CD4-positive, alpha-beta T cell (primary cell): ENCODE measurements around the gene CASP10. TPM values are rescaled to one million over a fixed set of nuclear protein-coding genes. Genes with fewer than 3 reads are reported as not detected.
A peak's percentile ranks its signal among the peaks of the same experiment; 100 is the strongest.

Experiments
- ATAC-seq: fragments of 200-7000 bp; cut with Tn5 transposase; one replicate; pipeline ENCODE4 v1.10.0; 2022; ENCODE audit warnings: mild to moderate bottlenecking; ENCODE audit not compliant: poor library complexity
- CTCF ChIA-PET: fragments of 350-600 bp; sonication (Branson Sonifier 250); formaldehyde crosslinking; loops from one replicate; lab custom pipeline; 2021; ENCODE audit warnings: antibody characterized with exemption, inconsistent platforms; lab: Charles Lee
- POLR2A ChIA-PET: fragments of 350-600 bp; sonication (Branson Sonifier 250); formaldehyde crosslinking; loops from one replicate; lab custom pipeline; 2021; ENCODE audit warnings: antibody characterized with exemption, inconsistent platforms; lab: Charles Lee
- DNase-seq, 14 experiments: peaks; one replicate each; pipeline ENCODE4 v3.0.0-alpha.2; 2013 to 2020; ENCODE audit warnings: mixed read lengths in 2 of 14
- H3K27ac ChIP-seq, 2 donors: one replicate each; pipeline versions ENCODE4 v1.5.1 to v1.7.0; 2013; ENCODE audit warnings: low read length in 2 of 2, low read depth in 1 of 2, mild to moderate bottlenecking in 1 of 2
- H3K27me3 ChIP-seq, 2 experiments: 1 replicate in 1 of 2; 2 replicates in 1 of 2; pipeline versions ENCODE4 v1.6.1 to v1.7.0; 2013; ENCODE audit warnings: low read length in 2 of 2, control low read depth in 1 of 2, mild to moderate bottlenecking in 1 of 2, moderate library complexity in 1 of 2; ENCODE audit not compliant: insufficient read depth in 2 of 2, control insufficient read depth in 1 of 2
- H3K36me3 ChIP-seq: one replicate; pipeline ENCODE4 v1.6.1; 2013; ENCODE audit warnings: low read length, control low read depth; ENCODE audit not compliant: insufficient read depth
- H3K4me1 ChIP-seq: one replicate; pipeline ENCODE4 v1.6.1; 2013; ENCODE audit warnings: low read length, control low read depth; ENCODE audit not compliant: insufficient read depth
- H3K4me3 ChIP-seq: one replicate; pipeline ENCODE4 v1.5.1; 2013; ENCODE audit warnings: mild to moderate bottlenecking, low read length, moderate library complexity
- H3K9me3 ChIP-seq, 2 experiments: 1 replicate in 1 of 2; 2 replicates in 1 of 2; pipeline versions ENCODE4 v1.6.1 to v1.7.0; 2013; ENCODE audit warnings: low read length in 2 of 2, mild to moderate bottlenecking in 2 of 2, control low read depth in 1 of 2, moderate library complexity in 1 of 2; ENCODE audit not compliant: control insufficient read depth in 1 of 2, insufficient read depth in 1 of 2
- H3K27ac Mint-ChIP-seq: one replicate; pipeline ENCODE4 v1.8.0; 2020; ENCODE audit warnings: mixed read lengths
- H3K27me3 Mint-ChIP-seq: one replicate; pipeline ENCODE4 v1.8.0; 2021; ENCODE audit warnings: mixed read lengths
- H3K36me3 Mint-ChIP-seq: one replicate; pipeline ENCODE4 v1.8.0; 2021; ENCODE audit warnings: low read depth, mixed read lengths
- H3K4me1 Mint-ChIP-seq: one replicate; pipeline ENCODE4 v1.8.0; 2021; ENCODE audit warnings: low read depth, mixed read lengths
- H3K4me3 Mint-ChIP-seq: one replicate; pipeline ENCODE4 v1.8.0; 2020; ENCODE audit warnings: mild to moderate bottlenecking, mixed read lengths
- H3K9me3 Mint-ChIP-seq: one replicate; pipeline ENCODE4 v1.8.0; 2020; ENCODE audit warnings: mixed read lengths
- intact Hi-C, 2 experiments: fragments of 100-400 bp; cut with DNase I in 1 of 2; cut with micrococcal nuclease in 1 of 2; formaldehyde crosslinking; loops; one replicate each; pipeline versions ENCODE4 v1.15.1 to v1.9.0; 2023 to 2025; cut with DNase I, micrococcal nuclease
- total RNA-seq, 174 experiments: library from RNA in 2 of 174; stranded (reverse) in 2 of 174; gene quantifications; one replicate each; pipeline ENCODE4 v1.2.3 and lab custom pipeline; 2021 to 2026
- TF ChIP-seq, protein P1 (sequence below): fragments of 200-600 bp; IDR thresholded peaks from one replicate; pipeline ENCODE4 v1.8.0; 2022; ENCODE audit warnings: antibody characterized with exemption, mild to moderate bottlenecking

CASP10 gene
- total RNA-seq, 2 experiments from 2014 or later: 12.6 to 13.7 TPM

DNA sequence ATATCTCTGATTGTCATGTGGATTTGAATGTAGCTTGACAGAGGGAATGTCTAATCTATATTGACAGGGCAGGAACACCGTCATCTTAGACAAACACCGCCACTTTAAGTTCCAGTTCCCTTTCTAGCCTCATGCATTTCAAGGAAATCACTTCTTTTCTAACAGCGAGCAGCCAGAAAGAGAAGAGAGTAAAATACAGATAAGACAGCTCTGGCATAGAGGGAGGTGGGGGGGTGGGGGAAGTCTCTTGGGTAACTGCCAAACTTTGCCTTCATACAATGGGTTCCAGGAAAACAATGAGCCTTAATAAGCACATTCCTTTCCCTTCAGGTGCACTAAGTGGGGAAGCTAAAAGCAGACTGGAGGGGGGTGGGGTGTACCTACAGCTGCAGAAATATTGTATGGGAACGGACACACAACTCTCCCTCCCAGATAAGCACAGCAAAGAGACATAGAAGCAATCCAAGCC is 37.2 kb downstream of the CASP10 start:
- ChIA-PET CTCF (interaction anchor here (0.6 to 7.1 kb wide), 2 partner anchors 12 to 394 kb away, joined by 3 to 54 read pairs; no protein-coding TSS in a partner anchor), POLR2A (interaction anchor here (1.3 to 1.8 kb wide), 4 partner anchors 12 to 356 kb away, joined by 4 to 8 read pairs (median 6); partner anchors contain the start of genes CASP10 and CLK1)
- Mint-ChIP-seq H3K27ac (peak overlapping the region; percentile 81), H3K36me3 (peaks cover 63% of the 10 kb centered on the region), H3K4me3 (peak overlapping the region; percentile 32), H3K4me1 (peaks cover 65% of the 10 kb centered on the region), H3K27me3 (no peaks in the 10 kb centered on the region), H3K9me3 (no peaks in the 10 kb centered on the region)
- ATAC-seq (peak; percentile 29), DNase-seq (peak in 5 of 14 experiments; percentile 20 to 30 (median 28))
- H3K36me3 ChIP-seq: peaks cover 45% of the 10 kb centered on the region
- TF ChIP-seq, protein P1, sequence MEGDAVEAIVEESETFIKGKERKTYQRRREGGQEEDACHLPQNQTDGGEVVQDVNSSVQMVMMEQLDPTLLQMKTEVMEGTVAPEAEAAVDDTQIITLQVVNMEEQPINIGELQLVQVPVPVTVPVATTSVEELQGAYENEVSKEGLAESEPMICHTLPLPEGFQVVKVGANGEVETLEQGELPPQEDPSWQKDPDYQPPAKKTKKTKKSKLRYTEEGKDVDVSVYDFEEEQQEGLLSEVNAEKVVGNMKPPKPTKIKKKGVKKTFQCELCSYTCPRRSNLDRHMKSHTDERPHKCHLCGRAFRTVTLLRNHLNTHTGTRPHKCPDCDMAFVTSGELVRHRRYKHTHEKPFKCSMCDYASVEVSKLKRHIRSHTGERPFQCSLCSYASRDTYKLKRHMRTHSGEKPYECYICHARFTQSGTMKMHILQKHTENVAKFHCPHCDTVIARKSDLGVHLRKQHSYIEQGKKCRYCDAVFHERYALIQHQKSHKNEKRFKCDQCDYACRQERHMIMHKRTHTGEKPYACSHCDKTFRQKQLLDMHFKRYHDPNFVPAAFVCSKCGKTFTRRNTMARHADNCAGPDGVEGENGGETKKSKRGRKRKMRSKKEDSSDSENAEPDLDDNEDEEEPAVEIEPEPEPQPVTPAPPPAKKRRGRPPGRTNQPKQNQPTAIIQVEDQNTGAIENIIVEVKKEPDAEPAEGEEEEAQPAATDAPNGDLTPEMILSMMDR: no peak
- H3K27me3 ChIP-seq: no peaks in the 10 kb centered on the region
- H3K27ac ChIP-seq: peak overlapping the region in 1 of 2 donors; percentile 48
- H3K9me3 ChIP-seq: no peaks in the 10 kb centered on the region
- intact Hi-C loops: no loop called here
- H3K4me1 ChIP-seq: peaks cover 27% of the 10 kb centered on the region
- H3K4me3 ChIP-seq: no peak overlapping the region

- Mint-ChIP-seq H3K27ac (peak overlapping the region; percentile 81), H3K4me3 (peak overlapping the region; percentile 3), H3K4me1 (peaks cover 68% of the 10 kb centered on the region), H3K36me3 (peaks cover 42% of the 10 kb centered on the region), H3K27me3 (no peaks in the 10 kb centered on the region), H3K9me3 (no peaks in the 10 kb centered on the region)
- ChIA-PET POLR2A (interaction anchor here (0.7 to 1.3 kb wide), 3 partner anchors 9 to 46 kb away, joined by 3 to 4 read pairs (median 3); no protein-coding TSS in a partner anchor), CTCF (interaction anchor here (1.2 to 7.1 kb wide), 2 partner anchors 9 to 41 kb away, joined by 5 to 54 read pairs; partner anchors contain the start of gene CASP10)
- peaks cover 16% of the 10 kb centered on the region for H3K36me3 ChIP-seq
- H3K9me3 ChIP-seq: no peaks in the 10 kb centered on the region
- intact Hi-C loops: no loop called here
- H3K27ac ChIP-seq: peak overlapping the region; percentile 26 to 55
- H3K27me3 ChIP-seq: no peaks in the 10 kb centered on the region
- ATAC-seq (no peak), DNase-seq (no peak)
- TF ChIP-seq, protein P1: no peak
- peaks cover 29% of the 10 kb centered on the region for H3K4me1 ChIP-seq
- H3K4me3 ChIP-seq: no peak overlapping the region
Measured at GRCh38 chr2:201223089-201224073, 40.4 kb downstream of the CASP10 start.

DNA sequence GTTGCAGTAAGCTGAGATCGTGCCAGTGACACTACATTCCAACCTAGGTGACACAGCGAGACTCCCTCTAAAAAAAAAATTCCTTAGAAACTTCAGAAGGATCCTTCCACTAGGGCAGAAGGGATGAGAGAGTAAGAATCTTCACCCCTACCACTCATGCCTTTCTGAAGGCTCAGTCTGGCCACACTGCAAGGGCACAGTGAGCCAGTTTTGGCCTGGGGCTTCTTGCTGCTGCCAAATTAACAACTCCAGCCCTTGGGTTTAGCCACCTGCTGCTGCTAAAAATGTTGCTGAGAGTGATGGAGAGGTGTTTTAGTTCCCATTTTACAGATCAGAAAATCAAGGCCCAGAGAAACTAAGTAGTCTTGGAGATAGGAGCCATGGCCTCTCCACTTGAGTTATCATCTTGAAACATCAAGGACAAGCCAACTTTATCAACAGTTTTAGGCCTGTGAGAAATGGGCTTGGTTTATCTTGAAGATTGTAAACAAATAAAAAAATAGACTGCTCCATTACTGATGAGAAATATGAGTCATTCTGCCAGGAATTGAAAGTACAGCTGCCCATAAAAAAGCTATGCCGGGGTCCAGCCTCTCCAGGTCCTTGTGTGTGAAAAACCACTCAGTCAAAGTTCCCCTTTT is 45.5 kb downstream of the CASP10 start:
- CTCF ChIA-PET: interaction anchor here (0.8 kb wide), 1 partner anchor 46 kb away, joined by 5 read pairs; the partner anchor contains the start of gene CASP10
- intact Hi-C loops: no loop called here
- no peaks in the 10 kb centered on the region for H3K36me3 ChIP-seq
- POLR2A ChIA-PET: interaction anchor here (1.4 kb wide), 1 partner anchor 46 kb away, joined by 3 read pairs; the partner anchor contains the start of gene CASP10
- H3K27ac ChIP-seq: no peak overlapping the region
- Mint-ChIP-seq H3K36me3 (peaks cover 5% of the 10 kb centered on the region), H3K9me3 (no peaks in the 10 kb centered on the region), H3K27ac (peak overlapping the region; percentile 79), H3K27me3 (no peaks in the 10 kb centered on the region), H3K4me1 (peaks cover 60% of the 10 kb centered on the region), H3K4me3 (no peak overlapping the region)
- peaks cover 31% of the 10 kb centered on the region for H3K4me1 ChIP-seq
- no peak overlapping the region for H3K4me3 ChIP-seq
- TF ChIP-seq, protein P1: no peak
- DNase-seq (no peak), ATAC-seq (no peak)
- H3K27me3 ChIP-seq: no peaks in the 10 kb centered on the region
- H3K9me3 ChIP-seq: no peaks in the 10 kb centered on the region
